Body of pancreas (tissue), 4 donors: ENCODE measurements around the gene SMPD3.

Experiments
- CTCF ChIP-seq, 7 experiments: fragments of 450-650 bp in 4 of 7; fragments of 200-600 bp in 3 of 7; sonication (generic) in 3 of 7; IDR thresholded peaks; one replicate each; pipeline ENCODE4 v1.5.1; 2016 to 2019; ENCODE audit warnings: antibody characterized with exemption in 7 of 7
- POLR2A ChIP-seq, 3 donors: fragments of 450-650 bp; IDR thresholded peaks; one replicate each; pipeline ENCODE4 v1.6.1; 2016; ENCODE audit warnings: antibody characterized with exemption in 3 of 3, mild to moderate bottlenecking in 2 of 3

DNA sequence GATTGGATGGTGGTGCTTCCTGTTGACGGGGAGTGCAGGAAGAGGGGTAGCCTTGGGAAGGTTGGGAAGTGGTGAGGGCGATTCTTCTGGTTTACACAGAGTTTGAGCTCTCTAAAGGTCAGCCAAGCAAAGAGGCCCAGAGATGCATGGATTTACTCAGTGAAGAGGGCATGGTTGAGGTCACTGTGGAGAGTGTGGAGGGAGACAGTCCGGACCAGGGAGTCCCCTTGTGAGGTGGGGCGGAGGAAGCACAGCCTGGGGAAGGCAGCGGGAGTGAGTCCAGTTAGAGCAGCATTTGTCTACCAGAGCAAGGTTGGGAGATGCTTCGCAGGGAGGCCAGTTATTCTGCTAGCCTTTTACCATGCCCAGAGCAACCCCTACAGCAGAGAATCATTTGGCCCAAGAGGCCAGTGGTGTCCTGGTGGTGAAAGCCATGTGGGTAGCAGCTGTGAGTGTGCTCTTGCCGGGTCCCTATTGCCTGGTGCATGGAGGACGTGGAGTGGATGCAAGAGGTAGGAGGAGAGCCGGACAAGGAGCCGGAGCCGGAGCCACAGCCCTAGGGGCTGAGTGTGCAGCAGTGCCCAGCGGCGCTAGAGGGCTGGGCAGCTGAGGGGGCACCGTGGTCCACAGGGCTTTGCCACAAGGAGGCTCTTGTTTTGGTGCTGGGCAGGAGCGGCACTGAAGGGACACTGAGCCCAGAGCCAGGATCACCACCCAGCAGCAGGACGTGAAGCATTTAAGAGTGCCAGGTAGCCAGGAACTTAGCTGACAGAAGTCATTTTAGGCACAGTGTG lies 109.8 kb downstream of the SMPD3 start:
- TF ChIP-seq CTCF (IDR thresholded peaks at IDR 0.05) (no peak), POLR2A (IDR thresholded peaks at IDR 0.05) (no peak)
